HEK293 (cell line): ENCODE results near the gene CASS4.
A peak's percentile ranks its signal among the peaks of the same experiment; 100 is the strongest.

Source experiments
- GLIS1 ChIP-seq: fragments of 450-650 bp; formaldehyde crosslinking; IDR thresholded peaks from 2 replicates; pipeline ENCODE4 v1.5.1; 2016; ENCODE audit warnings: missing biosample characterization, missing genetic modification characterization
- KLF1 ChIP-seq: fragments of 450-650 bp; formaldehyde crosslinking; IDR thresholded peaks from 2 replicates; pipeline ENCODE4 v1.5.1; 2016; ENCODE audit warnings: missing biosample characterization, missing genetic modification characterization
- ZBTB20 ChIP-seq: fragments of 450-650 bp; formaldehyde crosslinking; IDR thresholded peaks from 2 replicates; pipeline ENCODE4 v1.5.1; 2016; ENCODE audit warnings: missing biosample characterization, missing genetic modification characterization
- ZEB2 ChIP-seq: fragments of 450-650 bp; formaldehyde crosslinking; IDR thresholded peaks from 2 replicates; pipeline ENCODE4 v1.5.1; 2016; ENCODE audit warnings: missing biosample characterization, missing genetic modification characterization
- ZNF112 ChIP-seq: fragments of 450-650 bp; formaldehyde crosslinking; IDR thresholded peaks from 2 replicates; pipeline ENCODE4 v1.5.0; 2017; ENCODE audit warnings: missing biosample characterization, missing genetic modification characterization
- ZNF138 ChIP-seq: fragments of 450-650 bp; formaldehyde crosslinking; IDR thresholded peaks from 2 replicates; pipeline ENCODE4 v1.5.1; 2016; ENCODE audit warnings: missing biosample characterization, missing genetic modification characterization, borderline replicate concordance
- ZNF292 ChIP-seq: fragments of 450-650 bp; formaldehyde crosslinking; IDR thresholded peaks from 2 replicates; pipeline ENCODE4 v1.5.1; 2016; ENCODE audit warnings: low read depth, missing biosample characterization, missing genetic modification characterization, borderline replicate concordance
- ZNF514 ChIP-seq: fragments of 450-650 bp; formaldehyde crosslinking; IDR thresholded peaks from 2 replicates; pipeline ENCODE4 v1.5.1; 2016; ENCODE audit warnings: missing biosample characterization, missing genetic modification characterization
- ZNF548 ChIP-seq: fragments of 450-650 bp; formaldehyde crosslinking; IDR thresholded peaks from 2 replicates; pipeline ENCODE4 v1.5.1; 2016; ENCODE audit warnings: missing biosample characterization, missing genetic modification characterization
- ZNF571 ChIP-seq: fragments of 450-650 bp; formaldehyde crosslinking; IDR thresholded peaks from 2 replicates; pipeline ENCODE4 v1.5.0; 2017; ENCODE audit warnings: missing biosample characterization, missing genetic modification characterization
- ZNF626 ChIP-seq: fragments of 450-650 bp; sonication (Bioruptor Pico); formaldehyde crosslinking; IDR thresholded peaks from 2 replicates; pipeline ENCODE4 v1.5.1; 2018; ENCODE audit warnings: missing biosample characterization, missing genetic modification characterization, inconsistent platforms
- ZNF792 ChIP-seq: fragments of 450-650 bp; formaldehyde crosslinking; IDR thresholded peaks from 2 replicates; pipeline ENCODE4 v1.5.1; 2016; ENCODE audit warnings: missing biosample characterization, missing genetic modification characterization
- ZNF843 ChIP-seq: fragments of 450-650 bp; formaldehyde crosslinking; IDR thresholded peaks from 2 replicates; pipeline ENCODE4 v1.5.1; 2016; ENCODE audit warnings: missing biosample characterization, missing genetic modification characterization
- TF ChIP-seq, protein P1 (sequence below): fragments of 450-650 bp; formaldehyde crosslinking; IDR thresholded peaks from 2 replicates; pipeline ENCODE4 v1.5.1; 2016; ENCODE audit warnings: missing biosample characterization, missing genetic modification characterization
- TF ChIP-seq, protein P2 (sequence below): fragments of 450-650 bp; formaldehyde crosslinking; IDR thresholded peaks from 2 replicates; pipeline ENCODE4 v1.5.1; 2016; ENCODE audit warnings: missing biosample characterization, missing genetic modification characterization
- TF ChIP-seq, protein P3 (sequence below): fragments of 450-650 bp; formaldehyde crosslinking; conservative IDR thresholded peaks from 2 replicates; pipeline ENCODE4 v1.5.1; 2016; ENCODE audit warnings: low read depth, missing biosample characterization, missing genetic modification characterization
- TF ChIP-seq, protein P4 (sequence below): fragments of 450-650 bp; formaldehyde crosslinking; IDR thresholded peaks from 2 replicates; pipeline ENCODE4 v1.5.1; 2016; ENCODE audit warnings: missing biosample characterization, missing genetic modification characterization
- TF ChIP-seq, protein P5 (sequence below): sonication (generic); formaldehyde crosslinking; IDR thresholded peaks from 2 replicates; pipeline ENCODE4 v1.8.1; 2022; ENCODE audit warnings: mild to moderate bottlenecking, moderate library complexity, missing genetic modification reagents
- TF ChIP-seq, protein P6 (sequence below): fragments of 450-650 bp; formaldehyde crosslinking; IDR thresholded peaks from 2 replicates; pipeline ENCODE4 v1.5.1; 2016; ENCODE audit warnings: missing biosample characterization, missing genetic modification characterization
- TF ChIP-seq, protein P7 (sequence below): fragments of 450-650 bp; formaldehyde crosslinking; IDR thresholded peaks from 2 replicates; pipeline ENCODE4 v1.5.1; 2016; ENCODE audit warnings: missing biosample characterization, missing genetic modification characterization, borderline replicate concordance

Gene CASS4

DNA sequence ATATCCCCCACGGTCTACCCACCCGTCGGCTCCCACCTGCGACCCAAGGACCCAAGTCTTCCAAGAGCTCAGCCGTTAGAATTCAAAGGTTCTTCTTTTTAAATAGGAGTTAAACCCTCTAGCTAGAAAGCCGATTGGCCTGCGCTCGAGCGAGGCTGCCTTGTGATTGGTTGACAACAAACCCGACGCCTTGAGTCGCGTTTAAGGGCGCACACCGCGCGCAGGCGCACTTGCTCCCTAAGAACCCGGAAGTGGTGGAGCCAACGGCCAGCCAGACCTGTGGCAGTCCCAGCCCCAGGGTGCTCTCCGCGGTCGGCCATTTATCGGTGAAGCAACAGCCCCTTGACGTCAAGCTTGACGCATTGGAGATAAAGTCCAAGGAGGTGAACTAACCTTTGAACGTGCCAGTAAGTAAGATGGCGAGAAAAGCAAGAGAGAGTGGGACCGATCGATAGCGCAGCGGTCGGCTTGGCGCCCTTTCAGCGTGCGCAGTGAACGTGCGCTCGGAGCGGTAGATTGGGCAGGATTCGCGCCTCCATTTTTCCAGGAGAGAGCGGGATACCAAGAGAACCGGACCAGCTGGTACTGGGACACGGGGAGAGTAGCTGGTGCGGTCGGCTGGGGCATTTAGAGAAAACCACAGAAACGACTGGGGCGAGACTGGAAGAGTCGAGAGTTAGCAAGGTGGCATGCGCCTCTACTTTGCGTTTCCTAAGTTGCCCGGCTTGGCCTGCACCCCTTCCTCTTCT is 19.8 kb upstream of the CASS4 start, which contains the start of the genes AURKA and CSTF1 (continued):
- TF ChIP-seq, protein P1, sequence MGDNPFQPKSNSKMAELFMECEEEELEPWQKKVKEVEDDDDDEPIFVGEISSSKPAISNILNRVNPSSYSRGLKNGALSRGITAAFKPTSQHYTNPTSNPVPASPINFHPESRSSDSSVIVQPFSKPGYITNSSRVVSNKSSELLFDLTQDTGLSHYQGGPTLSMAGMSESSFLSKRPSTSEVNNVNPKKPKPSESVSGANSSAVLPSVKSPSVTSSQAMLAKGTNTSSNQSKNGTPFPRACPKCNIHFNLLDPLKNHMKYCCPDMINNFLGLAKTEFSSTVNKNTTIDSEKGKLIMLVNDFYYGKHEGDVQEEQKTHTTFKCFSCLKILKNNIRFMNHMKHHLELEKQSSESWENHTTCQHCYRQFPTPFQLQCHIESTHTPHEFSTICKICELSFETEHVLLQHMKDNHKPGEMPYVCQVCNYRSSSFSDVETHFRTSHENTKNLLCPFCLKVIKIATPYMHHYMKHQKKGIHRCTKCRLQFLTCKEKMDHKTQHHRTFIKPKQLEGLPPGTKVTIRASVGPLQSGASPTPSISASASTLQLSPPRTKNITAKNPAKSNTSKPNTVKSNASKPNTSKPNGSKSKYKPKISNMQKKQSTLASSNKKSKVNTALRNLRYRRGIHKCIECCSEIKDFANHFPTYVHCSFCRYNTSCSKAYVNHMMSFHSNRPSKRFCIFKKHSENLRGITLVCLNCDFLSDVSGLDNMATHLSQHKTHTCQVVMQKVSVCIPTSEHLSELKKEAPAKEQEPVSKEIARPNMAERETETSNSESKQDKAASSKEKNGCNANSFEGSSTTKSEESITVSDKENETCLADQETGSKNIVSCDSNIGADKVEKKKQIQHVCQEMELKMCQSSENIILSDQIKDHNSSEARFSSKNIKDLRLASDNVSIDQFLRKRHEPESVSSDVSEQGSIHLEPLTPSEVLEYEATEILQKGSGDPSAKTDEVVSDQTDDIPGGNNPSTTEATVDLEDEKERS (tag by site-specific recombination), result no peak
- TF ChIP-seq, protein P2, sequence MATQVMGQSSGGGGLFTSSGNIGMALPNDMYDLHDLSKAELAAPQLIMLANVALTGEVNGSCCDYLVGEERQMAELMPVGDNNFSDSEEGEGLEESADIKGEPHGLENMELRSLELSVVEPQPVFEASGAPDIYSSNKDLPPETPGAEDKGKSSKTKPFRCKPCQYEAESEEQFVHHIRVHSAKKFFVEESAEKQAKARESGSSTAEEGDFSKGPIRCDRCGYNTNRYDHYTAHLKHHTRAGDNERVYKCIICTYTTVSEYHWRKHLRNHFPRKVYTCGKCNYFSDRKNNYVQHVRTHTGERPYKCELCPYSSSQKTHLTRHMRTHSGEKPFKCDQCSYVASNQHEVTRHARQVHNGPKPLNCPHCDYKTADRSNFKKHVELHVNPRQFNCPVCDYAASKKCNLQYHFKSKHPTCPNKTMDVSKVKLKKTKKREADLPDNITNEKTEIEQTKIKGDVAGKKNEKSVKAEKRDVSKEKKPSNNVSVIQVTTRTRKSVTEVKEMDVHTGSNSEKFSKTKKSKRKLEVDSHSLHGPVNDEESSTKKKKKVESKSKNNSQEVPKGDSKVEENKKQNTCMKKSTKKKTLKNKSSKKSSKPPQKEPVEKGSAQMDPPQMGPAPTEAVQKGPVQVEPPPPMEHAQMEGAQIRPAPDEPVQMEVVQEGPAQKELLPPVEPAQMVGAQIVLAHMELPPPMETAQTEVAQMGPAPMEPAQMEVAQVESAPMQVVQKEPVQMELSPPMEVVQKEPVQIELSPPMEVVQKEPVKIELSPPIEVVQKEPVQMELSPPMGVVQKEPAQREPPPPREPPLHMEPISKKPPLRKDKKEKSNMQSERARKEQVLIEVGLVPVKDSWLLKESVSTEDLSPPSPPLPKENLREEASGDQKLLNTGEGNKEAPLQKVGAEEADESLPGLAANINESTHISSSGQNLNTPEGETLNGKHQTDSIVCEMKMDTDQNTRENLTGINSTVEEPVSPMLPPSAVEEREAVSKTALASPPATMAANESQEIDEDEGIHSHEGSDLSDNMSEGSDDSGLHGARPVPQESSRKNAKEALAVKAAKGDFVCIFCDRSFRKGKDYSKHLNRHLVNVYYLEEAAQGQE (tag by site-specific recombination), result peak; percentile 60; the same call in 1 of the 2 replicates
- TF ChIP-seq GLIS1 (tag by site-specific recombination), result no peak
- TF ChIP-seq, protein P3, sequence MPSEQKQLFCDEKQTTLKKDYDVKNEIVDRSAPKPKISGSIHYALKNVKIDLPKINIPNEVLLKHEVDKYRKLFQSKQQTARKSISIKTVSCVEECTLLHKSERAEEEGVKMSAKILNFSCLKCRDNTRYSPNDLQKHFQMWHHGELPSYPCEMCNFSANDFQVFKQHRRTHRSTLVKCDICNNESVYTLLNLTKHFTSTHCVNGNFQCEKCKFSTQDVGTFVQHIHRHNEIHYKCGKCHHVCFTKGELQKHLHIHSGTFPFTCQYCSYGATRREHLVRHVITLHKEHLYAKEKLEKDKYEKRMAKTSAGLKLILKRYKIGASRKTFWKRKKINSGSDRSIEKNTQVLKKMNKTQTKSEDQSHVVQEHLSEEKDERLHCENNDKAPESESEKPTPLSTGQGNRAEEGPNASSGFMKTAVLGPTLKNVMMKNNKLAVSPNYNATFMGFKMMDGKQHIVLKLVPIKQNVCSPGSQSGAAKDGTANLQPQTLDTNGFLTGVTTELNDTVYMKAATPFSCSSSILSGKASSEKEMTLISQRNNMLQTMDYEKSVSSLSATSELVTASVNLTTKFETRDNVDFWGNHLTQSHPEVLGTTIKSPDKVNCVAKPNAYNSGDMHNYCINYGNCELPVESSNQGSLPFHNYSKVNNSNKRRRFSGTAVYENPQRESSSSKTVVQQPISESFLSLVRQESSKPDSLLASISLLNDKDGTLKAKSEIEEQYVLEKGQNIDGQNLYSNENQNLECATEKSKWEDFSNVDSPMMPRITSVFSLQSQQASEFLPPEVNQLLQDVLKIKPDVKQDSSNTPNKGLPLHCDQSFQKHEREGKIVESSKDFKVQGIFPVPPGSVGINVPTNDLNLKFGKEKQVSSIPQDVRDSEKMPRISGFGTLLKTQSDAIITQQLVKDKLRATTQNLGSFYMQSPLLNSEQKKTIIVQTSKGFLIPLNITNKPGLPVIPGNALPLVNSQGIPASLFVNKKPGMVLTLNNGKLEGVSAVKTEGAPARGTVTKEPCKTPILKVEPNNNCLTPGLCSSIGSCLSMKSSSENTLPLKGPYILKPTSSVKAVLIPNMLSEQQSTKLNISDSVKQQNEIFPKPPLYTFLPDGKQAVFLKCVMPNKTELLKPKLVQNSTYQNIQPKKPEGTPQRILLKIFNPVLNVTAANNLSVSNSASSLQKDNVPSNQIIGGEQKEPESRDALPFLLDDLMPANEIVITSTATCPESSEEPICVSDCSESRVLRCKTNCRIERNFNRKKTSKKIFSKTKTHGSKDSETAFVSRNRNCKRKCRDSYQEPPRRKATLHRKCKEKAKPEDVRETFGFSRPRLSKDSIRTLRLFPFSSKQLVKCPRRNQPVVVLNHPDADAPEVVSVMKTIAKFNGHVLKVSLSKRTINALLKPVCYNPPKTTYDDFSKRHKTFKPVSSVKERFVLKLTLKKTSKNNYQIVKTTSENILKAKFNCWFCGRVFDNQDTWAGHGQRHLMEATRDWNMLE (tag by site-specific recombination), result peak; percentile 80
- TF ChIP-seq, protein P4, sequence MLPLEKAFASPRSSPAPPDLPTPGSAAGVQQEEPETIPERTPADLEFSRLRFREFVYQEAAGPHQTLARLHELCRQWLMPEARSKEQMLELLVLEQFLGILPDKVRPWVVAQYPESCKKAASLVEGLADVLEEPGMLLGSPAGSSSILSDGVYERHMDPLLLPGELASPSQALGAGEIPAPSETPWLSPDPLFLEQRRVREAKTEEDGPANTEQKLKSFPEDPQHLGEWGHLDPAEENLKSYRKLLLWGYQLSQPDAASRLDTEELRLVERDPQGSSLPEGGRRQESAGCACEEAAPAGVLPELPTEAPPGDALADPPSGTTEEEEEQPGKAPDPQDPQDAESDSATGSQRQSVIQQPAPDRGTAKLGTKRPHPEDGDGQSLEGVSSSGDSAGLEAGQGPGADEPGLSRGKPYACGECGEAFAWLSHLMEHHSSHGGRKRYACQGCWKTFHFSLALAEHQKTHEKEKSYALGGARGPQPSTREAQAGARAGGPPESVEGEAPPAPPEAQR (tag by site-specific recombination), result no peak
- TF ChIP-seq ZNF112 (tag by site-specific recombination), result no peak
- no peak for TF ChIP-seq ZNF514 (tag by site-specific recombination)
- TF ChIP-seq ZNF548 (tag by site-specific recombination), result no peak
- no peak for TF ChIP-seq ZNF843 (tag by site-specific recombination)
- TF ChIP-seq, protein P5, sequence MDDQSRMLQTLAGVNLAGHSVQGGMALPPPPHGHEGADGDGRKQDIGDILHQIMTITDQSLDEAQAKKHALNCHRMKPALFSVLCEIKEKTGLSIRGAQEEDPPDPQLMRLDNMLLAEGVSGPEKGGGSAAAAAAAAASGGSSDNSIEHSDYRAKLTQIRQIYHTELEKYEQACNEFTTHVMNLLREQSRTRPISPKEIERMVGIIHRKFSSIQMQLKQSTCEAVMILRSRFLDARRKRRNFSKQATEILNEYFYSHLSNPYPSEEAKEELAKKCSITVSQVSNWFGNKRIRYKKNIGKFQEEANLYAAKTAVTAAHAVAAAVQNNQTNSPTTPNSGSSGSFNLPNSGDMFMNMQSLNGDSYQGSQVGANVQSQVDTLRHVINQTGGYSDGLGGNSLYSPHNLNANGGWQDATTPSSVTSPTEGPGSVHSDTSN (CRISPR knock-in tag), result peak; percentile 88; the same call in 1 of the 2 replicates
- TF ChIP-seq KLF1 (tag by site-specific recombination), result no peak
- TF ChIP-seq, protein P6, sequence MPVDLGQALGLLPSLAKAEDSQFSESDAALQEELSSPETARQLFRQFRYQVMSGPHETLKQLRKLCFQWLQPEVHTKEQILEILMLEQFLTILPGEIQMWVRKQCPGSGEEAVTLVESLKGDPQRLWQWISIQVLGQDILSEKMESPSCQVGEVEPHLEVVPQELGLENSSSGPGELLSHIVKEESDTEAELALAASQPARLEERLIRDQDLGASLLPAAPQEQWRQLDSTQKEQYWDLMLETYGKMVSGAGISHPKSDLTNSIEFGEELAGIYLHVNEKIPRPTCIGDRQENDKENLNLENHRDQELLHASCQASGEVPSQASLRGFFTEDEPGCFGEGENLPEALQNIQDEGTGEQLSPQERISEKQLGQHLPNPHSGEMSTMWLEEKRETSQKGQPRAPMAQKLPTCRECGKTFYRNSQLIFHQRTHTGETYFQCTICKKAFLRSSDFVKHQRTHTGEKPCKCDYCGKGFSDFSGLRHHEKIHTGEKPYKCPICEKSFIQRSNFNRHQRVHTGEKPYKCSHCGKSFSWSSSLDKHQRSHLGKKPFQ (tag by site-specific recombination), result no peak
- no peak for TF ChIP-seq ZNF626 (tag by site-specific recombination)
- peak; percentile 87 for TF ChIP-seq ZEB2 (tag by site-specific recombination)
- TF ChIP-seq ZBTB20 (tag by site-specific recombination), result no peak; the same call in 1 of the 2 replicates
- no peak for TF ChIP-seq ZNF792
- TF ChIP-seq, protein P7, sequence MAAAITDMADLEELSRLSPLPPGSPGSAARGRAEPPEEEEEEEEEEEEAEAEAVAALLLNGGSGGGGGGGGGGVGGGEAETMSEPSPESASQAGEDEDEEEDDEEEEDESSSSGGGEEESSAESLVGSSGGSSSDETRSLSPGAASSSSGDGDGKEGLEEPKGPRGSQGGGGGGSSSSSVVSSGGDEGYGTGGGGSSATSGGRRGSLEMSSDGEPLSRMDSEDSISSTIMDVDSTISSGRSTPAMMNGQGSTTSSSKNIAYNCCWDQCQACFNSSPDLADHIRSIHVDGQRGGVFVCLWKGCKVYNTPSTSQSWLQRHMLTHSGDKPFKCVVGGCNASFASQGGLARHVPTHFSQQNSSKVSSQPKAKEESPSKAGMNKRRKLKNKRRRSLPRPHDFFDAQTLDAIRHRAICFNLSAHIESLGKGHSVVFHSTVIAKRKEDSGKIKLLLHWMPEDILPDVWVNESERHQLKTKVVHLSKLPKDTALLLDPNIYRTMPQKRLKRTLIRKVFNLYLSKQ, result no peak
- no peak for TF ChIP-seq ZNF292 (tag by site-specific recombination)
- TF ChIP-seq ZNF571 (tag by site-specific recombination), result no peak
- no peak for TF ChIP-seq ZNF138 (tag by site-specific recombination)
